OCI-M1 (cell line): ENCODE results near the gene MS4A5.
A peak's percentile ranks its signal among the peaks of the same experiment; 100 is the strongest.
"Not testable (repeated sequence)": the region's sequence is repeated elsewhere in the genome, so short reads cannot be mapped to it uniquely, and the experiment has no call there.

Source experiments
- DNase-seq: peaks from one replicate; lab custom pipeline; 2025; lab: John Stamatoyannopoulos, UW

Gene MS4A5, protein sequence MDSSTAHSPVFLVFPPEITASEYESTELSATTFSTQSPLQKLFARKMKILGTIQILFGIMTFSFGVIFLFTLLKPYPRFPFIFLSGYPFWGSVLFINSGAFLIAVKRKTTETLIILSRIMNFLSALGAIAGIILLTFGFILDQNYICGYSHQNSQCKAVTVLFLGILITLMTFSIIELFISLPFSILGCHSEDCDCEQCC

DNA sequence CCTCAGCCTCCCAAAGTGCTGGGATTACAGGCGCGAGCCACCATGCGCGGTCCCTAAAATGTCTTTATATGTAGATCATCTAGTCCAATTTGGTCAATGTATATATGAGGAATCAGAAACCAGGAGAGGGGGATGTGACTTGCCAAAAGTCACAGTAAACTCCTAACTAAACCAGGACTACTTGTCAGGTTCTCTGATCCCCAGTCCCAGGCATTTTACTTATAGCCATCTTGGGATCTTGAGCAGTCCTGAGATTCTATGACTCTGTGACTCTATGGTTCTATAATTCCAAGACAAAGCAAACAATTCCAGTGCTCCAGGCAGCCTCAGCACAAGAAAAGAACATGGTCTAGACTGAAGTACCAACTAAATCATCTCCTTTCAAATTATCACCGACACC lies at the start of gene MS4A5:
TSS of gene MS4A5 (plus strand) at position 301 of the 400 bp plus-strand sequence. CDS start 103 bp downstream, outside the sequence.
- DNase-seq, result no peak

DNA sequence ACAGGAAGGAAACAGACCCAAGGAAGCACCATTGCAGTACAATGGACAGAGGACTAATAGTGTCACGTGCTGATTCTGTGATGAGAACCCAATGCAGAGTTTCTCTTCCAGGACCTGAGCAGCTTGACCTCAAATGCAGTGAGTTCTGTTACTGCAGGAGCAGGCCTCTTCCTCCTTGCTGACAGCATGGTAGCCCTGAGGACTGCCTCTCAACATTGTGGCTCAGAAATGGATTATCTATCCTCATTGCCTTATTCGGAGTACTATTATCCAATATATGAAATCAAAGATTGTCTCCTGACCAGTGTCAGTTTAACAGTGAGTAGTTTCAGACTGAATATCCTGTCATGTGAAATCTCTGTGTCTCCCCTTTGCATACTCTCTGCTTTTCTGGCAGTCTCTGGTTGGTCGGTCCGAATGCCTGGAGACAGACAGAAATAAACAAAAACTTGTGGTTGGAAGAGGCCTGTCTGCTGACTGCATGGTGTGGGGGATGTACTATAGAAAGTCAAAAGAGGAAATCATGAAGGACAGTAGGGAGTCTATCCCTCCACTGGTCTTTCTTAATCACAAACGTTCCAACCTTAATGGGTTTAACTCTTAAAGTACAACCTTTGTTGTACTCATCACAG lies 40.0 kb upstream of the MS4A5 start:
- DNase-seq, result peak; percentile 69

DNA sequence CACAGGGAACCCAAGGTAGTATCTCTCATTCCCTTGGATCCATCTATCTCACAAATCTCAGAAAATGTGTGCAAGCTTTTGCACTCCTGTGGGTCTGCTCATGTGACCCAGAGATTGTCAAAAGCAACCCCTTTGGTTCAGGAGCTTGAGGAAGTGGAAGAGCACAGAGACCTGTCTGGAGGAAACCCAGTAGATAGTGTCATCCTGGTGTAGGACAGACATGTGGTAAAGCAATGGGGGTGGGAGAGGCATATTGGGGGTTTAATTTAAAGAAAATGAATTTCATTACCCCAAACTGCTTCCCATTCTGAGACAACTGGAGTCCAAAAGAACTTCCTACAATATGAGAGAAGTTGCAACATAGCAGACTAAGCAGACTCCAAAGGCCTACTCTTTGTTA lies 39.0 kb upstream of the MS4A5 start:
- DNase-seq, result no peak

DNA sequence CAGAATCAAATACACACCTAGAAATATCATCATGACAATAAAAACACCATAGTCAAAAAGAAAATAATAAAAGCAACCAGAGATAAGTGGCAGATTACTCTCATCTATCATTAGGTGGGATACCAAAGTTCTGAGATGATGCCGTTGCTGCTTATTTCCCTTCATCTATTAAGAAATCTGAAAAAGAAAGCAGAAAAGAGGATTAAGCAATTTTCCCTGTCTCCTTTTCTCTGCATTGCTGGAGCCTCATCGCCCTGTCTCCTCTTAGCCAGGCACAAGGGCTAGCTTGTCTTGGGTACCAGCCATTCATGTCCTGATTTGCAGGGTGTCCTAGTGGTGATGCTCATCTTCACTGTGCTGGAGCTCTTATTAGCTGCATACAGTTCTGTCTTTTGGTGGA lies 37.0 kb upstream of the MS4A5 start:
- no peak for DNase-seq

DNA sequence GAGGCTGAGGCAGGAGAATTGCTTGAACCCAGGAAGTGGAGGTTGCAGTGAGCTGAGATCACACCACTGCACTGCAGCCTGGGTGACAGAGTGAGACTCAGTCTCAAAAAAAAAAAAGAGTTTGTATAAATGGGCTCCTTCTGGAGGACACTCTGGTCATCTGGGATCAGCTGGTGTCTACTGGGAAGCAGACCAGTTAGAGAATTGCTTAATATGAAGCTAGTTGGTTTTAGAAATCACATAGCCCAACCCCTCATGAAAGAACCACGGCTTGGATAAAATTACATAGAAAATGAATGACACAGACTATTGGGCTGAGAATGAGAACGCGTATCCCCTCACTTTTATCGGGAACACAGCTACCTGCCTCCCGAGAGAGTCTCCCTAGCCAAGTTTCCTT lies 36.4 kb upstream of the MS4A5 start:
- DNase-seq, result no peak

DNA sequence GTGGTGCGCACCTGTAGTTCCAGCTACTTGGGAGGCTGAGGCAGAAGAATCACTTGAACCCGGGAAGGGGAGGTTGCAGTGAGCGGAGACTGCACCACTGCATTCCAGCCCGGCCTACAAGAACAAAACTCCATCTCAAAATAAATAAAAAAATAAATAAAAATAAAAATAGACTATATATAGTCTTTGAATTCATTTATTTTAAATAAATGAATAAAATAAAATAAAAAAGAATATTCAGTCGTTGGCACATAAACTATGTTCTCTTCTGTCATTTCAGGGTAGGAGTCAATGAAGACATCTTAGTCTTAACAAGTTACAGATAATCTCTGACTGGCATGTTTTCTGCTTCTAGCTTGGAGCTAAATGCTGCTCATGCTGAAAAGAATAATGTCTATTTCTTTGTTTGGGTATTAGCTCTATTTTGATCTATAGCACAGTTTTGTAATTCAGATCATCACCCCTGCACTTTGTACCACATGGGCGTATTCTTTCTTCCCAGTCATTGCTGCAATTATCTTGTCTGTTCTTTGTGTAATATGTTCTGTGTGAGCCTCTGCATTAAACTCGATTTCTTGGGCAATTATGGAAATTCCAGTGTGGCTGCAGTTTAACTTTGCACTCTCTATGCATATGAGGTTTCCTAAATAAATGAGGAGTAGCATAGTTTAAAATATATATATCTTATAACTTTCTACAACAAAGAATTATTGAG lies 34.5 kb upstream of the MS4A5 start:
- no peak for DNase-seq

DNA sequence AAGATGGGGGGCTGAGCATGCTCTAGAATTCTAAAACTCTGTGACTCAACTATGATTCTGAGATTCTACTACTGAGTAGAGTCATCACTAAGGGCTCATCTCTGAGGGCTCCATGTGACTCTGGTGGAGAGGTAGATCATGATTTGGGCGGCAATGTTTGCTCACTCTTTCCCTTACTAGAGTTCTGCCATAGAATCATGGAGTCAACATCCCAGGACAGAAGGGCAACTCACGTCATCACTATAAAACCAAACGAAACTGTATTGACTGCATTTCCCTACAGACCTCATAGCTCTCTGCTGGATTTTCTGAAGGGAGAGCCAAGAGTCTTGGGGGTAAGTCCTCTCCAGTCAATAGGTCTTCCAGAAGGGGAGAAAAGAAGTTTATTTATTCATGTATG lies 33.0 kb upstream of the MS4A5 start, which contains the start of gene MS4A14:
TSS of gene MS4A14 (plus strand) at position 78 of the 400 bp plus-strand sequence. CDS start at position 198, 120 bp downstream.
- no peak for DNase-seq

DNA sequence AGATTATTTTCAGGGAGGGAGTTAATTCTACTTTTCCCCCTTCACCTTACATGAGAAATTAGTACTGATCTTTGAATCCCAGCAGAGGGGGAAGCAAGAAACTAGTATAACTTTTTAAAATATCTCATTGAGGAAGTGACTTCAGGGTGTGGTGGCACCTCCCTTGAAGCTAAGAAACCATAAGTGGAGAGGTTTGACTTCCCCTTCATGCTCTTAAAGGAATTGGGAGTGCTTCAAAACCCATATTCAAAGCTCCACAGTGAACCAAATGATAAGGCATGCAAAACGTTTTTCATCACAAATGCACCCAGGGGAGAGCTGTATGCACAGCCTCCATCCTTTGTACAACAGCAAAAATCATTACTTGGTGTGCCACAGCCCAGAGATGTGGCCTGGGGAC lies 32.6 kb upstream of the MS4A5 start:
- peak; percentile 64 for DNase-seq

DNA sequence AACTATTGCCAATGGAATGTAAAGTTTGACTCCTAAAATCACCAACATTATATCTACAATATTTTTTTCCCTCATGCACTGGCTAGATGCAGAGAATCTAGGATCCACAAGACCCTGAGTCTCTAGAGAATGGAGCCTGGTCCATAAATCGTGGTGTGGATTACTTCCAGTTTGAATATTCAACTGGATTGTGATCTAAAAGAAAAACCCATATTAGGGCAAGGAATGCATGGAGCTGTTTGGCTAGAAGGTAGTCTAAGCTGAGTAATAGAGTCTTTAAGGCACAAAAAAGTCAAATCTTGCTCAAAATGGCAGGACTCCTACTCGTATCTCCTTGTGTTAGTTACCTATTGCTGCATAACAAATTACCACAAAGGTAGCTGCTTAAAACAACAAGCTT lies 9.4 kb upstream of the MS4A5 start:
- no peak for DNase-seq

DNA sequence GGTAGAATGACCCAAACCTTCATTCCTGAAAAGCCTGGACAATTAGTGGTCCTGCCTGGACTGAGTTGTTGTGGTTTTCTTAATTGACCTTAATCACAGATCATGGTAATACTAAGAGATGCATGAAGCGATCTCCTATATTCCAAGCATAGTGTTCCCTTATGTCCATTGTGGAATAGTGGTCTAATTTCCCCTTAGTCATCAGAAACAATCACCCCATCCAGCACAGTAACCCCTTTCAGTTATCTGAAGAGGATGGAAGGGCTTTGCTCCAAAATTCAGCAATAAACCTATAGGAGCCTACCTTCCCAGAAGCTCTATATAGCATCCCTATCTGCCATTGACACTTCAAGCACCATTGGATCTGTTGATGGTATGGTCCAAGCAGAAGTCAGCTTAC lies 6.8 kb upstream of the MS4A5 start:
- no peak for DNase-seq

DNA sequence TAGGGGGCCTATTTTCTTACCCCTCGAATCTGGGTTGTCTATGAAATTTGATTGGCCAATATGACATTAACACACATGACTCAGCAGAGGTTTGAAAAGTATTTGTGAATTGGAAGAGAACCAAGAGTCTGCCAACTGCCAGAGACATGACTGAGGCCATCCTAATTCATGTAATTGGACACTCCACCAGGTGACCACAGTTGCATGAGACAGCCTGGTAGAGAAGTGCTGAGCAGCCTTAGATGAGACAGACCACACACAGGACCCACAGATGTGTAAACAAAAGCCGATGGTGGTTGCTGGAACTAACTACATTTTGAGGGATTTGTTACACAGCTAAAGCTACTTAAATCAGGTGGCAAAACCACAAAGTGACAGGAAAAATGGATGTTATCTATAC lies 855 bp upstream of the MS4A5 start:
- DNase-seq, result peak; percentile 43

DNA sequence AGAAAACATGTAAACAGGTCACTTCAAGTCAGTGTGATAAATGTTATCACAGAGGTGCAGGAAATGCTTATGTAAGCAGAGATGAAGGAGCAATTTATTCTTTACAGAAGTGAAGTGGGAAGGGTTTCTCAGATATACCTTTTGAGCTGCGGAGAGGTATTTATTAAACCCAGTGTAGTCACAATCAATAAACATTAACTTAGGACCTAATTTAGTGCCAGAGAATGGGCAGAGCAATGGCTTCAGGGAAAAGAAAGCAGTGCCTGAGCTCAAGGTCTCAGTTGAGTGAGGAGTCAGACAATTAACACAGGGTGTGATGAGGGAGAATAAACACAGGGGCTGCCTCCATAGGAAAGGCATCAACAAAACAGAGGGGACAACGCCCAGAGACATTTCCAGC lies 1.9 kb downstream of the MS4A5 start:
- DNase-seq, result no peak

DNA sequence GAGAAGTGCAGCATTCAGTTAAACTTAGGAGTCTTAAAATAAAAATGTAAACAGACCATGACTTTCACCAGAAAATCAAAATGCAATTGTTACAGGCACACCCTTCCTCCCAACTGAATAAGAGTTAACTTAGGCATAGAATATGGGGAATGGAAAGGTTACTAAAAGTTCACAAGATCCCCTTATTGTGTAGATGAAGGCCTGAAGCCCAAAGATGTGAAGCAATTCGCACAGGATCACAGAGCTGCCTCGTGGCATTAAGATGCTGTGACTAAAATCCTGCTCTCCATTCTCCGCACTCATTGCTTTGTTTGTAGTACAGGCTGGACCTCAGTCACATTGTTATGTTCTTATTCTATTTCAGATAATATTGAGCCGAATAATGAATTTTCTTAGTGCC lies 4.0 kb downstream of the MS4A5 start:
- no peak for DNase-seq

DNA sequence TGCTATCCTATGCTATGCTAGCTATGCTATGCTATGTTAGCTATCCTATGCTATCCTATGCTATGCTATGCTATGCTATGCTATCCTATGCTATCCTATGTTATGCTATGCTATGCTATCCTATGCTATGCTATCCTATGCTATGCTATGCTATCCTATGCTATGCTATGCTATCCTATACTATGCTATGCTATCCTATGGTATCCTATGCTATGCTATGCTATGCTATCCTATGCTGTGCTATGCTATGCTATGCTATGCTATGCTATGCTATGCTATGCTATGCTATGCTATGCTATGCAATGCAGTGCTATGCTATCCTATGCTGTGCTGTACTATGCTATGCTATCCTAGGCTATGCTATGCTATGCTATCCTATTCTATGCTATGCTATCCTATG lies 17.7 kb downstream of the MS4A5 start:
- no peak for DNase-seq

DNA sequence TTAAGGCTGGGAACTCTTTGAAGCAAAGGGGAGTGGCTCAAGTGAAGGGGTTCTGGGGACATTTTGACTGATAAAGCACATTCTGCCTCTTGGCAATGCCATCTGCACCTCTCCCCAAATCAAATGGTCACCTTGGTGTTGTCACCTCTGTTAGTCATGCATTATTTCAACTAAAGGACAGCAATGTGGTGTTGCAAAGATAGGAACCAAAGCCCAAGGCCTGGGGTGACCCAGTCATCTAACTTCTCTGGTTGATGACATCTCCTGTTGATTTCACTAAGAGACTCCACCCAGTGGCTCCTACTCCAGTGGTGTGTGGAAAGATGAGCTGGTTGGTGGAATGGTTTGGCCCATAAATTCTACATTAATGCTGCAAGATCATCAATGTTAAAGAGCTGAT lies 18.5 kb downstream of the MS4A5 start:
- no peak for DNase-seq

DNA sequence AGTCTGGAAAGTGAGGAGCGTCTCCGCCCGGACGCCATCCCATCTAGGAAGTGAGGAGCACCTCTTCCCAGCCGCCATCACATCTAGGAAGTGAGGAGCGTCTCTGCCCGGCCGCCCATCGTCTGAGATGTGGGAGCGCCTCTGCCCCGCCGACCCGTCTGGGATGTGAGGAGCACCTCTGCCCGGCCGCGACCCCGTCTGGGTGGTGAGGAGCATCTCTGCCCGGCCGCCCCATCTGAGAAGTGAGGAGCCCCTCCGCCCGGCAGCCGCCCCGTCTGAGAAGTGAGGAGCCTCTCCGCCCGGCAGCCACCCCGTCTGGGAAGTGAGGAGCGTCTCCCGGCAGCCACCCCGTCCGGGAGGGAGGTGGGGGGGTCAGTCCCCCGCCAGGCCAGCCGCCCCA lies 21.8 kb downstream of the MS4A5 start:
- DNase-seq, result not testable (repeated sequence)

DNA sequence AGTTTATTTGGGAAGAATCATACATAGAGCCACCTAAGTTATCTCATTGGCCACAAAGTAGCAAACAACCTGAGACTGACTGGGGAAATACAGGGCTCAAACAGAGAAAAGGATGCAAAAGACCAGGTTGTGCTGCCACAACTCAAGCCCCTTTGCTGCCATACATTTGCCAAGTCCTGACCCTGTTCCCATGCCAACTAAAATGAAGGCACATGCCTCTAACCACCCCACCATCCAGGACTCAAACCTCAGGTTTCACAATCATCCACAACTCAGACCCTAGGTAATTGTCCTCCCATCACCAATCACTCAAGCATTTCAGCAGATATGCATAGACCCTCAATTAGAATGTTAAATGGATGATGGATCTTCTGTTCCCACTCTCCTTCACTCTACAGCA lies 24.8 kb downstream of the MS4A5 start:
- no peak for DNase-seq

DNA sequence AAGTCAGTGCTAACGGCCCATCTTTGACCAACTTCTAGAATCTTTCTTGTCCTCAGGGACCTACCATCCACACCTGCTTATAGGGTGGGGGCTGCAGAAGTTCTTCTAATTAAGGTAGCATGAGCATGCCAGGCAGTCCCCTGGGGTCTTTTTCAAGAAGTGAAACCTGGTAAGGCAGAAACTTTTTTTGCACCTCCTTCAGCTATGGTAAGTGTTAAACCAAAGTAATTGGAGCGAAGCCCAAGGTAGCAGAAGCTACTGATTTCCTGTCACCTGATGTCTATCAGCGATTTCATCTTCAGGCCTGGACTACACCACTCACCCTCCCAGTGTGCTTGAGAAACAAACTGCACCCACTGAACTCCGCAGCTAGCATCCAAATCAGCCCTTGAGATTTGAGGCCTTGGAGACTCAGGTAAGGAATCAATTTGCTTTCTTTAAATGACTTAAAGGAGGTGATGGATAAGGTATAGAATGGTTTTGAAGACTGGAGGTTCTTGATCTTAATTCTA lies 26.2 kb downstream of the MS4A5 start, which contains the start of gene MS4A1:
TSS of gene MS4A1 (plus strand) at position 317 of the 512 bp plus-strand sequence. CDS start 6,528 bp downstream, outside the sequence.
- no peak for DNase-seq

DNA sequence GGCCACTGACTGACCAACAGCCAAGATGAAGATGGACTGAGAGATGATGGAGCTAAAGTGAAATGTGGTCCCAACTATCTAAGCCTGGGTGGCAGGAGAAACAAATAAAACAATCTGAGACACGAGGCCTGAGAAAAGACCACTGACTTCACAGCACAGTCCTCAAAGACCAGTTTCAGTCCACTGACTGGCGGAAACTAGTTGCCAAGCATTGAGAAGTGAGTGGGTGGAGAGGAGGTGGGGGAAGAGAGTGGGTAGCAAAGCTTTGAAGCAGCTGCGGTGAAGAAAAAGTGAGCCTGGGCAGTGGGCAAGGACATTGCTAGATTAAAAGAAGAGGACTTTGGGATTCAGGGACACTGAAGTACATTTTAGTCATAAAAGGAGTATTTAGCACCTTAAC lies 28.2 kb downstream of the MS4A5 start:
- DNase-seq, result no peak

DNA sequence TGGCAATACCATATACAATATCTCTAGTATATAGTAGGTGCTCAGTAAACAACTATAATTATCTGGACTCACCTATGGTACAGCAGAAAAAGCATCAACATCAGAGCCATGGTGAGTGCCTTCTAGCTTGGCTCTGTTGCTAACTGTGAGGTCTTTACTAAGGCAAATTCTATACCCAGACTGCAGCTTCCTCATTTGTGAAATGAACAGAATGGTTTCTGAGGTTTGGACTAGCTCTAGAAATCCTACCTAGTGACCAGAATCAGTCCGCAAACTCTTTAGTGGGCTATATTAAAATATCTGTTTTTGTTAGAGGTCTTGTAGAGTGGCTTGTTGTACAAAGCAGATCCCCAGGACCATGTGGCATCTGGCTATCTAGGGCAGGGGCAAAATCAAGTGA lies 30.0 kb downstream of the MS4A5 start:
- no peak for DNase-seq

DNA sequence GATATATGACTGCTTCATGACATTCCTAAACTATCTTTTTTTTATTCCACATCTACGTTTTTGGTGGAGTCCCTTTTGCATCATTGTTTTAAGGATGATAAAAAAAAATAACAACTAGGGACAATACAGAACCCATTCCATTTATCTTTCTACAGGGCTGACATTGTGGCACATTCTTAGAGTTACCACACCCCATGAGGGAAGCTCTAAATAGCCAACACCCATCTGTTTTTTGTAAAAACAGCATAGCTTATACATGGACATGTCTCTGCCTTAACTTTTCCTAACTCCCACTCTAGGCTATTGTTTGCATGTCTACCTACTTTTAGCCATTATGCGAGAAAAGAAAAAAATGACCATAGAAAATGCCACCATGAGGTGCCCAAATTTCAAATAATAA lies 39.5 kb downstream of the MS4A5 start:
- no peak for DNase-seq

DNA sequence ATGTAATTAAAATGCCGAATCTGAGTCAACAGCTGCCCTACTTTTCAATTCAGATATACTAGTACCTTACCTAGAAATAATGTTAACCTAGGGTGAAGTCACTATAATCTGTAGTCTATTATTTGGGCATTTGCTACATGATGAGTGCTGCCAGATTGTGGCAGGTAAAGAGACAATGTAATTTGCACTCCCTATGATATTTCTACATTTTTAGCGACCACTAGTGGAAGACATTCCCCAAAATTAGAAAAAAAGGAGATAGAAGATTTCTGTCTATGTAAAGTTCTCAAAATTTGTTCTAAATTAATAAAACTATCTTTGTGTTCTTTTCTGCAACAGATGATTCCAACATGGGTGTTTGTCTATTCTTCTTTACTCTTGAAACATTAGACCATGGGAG lies 40.4 kb downstream of the MS4A5 start:
- peak; percentile 13 for DNase-seq

DNA sequence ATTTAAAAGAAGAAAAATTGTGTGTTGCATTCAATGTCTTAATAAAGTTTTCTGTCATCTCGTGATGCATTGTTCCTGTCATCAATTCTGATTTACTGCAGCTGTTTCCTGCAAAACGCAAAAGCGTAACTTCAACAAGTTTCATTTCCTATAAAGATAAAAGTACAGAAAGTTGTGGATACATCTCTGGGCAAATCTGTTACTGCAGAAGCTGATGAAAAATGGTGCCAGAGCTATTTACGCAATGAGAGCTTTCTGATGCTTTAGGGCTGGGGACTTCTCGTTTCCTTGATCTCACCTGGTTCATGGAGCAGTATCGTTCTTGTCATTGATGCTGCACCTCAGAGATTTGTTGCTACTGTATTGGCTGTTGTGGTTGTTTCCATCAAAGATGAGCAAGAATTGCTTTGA lies 47.7 kb downstream of the MS4A5 start:
- DNase-seq, result no peak
